ENCODE results near the gene EHF.
A peak's percentile ranks its signal among the peaks of the same experiment; 100 is the strongest.

Gene EHF

DNA sequence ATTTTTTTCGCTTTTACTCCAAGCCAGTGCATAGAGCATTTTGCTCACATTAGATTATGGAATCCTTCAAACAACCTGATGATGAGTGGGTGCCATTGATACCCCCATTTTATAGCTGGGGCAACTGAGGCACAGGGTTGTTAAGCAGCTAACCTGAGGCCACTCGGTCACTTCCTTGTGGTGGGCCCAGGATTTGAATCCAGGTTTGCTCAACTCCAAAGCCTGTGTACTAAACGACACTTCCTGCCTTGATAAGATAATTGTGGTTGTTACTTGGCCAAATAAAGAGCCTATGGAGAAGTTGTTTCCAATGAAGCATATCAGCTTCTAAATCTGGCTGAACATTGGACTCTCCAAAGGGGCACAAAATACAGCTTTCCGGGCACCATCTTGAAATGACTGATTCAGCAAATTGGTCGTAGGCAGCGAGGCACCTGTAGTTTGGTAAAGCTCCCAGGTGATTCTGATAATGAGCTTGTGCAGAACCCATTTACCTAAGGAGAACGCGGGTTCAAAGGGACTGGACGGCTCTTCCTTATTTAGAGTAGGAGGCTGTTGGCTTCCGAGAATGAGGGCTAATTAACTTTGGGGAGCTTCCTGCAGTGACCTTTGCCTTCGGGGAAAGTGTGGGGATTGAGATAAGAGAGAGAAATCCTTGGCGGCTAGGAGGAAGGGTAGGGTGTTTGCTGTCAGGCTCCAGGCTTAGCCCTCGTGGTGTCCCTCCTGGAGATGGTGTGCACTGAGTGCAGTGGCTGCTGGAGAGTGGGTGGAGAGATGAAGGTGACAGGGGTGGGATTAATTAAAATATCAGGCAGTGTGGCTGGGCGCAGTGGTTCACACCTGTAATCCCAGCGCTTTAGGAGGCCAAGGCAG lies 17.5 kb upstream of the EHF start:
- DNase-seq: peak; percentile 33

DNA sequence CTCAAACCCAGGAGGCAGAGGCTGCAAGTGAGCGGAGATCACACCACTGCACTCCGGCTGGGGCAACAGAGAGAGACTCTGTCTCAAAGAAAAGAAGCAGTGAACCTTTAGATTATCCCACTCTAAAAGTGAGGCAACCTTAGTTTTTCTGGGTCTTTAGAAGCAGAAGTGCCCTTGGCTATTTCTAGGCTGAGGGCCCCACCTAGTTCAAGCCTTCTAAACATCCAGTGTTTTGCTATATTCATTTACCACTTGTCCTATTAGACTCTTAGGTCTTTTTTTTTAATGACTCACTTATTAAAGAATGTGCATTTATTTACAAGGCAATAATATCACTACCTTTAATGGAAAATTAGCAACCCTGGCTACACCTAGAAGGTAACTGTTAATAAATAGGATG lies 16.7 kb upstream of the EHF start:
- DNase-seq: no peak

DNA sequence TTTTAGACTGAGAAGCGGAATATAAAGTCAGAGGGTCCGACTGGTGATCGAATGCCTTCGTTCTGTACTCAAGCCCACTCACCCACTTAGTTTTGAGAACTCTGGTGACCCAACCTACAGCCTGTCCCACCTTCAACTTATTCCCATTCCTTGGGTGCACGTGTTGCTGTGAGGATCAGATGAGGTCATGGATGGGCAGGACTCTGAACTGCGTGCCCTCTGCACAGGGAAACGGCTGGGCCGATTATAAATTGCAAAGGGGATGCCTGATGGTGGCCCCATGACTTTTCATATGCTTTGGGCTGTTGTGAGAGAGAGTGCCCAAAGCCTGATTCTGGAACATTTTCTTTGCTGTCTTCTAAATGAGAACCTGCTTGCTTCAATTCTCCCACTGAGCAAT lies 16.0 kb upstream of the EHF start:
- no peak for DNase-seq

DNA sequence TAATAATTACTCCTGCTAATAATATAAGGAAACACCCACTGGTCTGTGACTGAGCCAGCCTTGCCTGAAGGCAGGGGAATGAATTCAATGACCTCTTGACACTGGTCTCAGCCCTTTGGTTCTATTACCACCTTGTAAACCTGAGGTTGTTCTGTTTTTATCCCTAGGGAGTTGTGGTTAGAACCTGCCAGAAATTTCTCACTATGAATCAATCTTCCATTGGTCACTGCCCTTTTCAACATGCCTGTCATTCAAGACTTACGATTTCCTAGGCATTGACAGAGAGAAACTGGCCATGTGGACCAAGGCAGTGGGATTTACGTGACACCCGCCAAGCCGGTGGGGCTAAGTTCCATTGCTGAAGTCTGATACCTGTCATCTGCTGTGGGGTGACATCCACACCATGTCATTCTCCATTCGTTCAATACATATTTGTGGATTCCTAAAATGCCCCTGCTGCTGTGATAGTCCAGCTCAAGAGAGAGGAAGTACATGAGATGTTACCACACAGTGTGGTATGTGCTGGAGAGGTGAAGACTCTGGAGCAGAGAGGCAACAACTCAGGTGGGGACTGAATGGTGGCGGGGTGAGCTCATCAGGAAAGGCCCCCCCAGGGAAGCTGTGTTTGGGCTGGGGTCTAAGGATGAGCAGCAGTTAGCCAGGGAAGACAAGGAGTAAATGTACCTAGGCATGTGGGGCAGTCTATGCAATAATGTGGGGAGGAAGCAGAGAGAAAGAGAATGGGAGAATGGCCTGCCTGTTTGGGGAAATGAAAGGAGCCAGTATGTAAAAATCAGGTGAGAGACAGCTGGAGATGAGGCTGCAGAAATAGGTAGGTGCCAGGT lies 15.2 kb upstream of the EHF start:
- DNase-seq: no peak

DNA sequence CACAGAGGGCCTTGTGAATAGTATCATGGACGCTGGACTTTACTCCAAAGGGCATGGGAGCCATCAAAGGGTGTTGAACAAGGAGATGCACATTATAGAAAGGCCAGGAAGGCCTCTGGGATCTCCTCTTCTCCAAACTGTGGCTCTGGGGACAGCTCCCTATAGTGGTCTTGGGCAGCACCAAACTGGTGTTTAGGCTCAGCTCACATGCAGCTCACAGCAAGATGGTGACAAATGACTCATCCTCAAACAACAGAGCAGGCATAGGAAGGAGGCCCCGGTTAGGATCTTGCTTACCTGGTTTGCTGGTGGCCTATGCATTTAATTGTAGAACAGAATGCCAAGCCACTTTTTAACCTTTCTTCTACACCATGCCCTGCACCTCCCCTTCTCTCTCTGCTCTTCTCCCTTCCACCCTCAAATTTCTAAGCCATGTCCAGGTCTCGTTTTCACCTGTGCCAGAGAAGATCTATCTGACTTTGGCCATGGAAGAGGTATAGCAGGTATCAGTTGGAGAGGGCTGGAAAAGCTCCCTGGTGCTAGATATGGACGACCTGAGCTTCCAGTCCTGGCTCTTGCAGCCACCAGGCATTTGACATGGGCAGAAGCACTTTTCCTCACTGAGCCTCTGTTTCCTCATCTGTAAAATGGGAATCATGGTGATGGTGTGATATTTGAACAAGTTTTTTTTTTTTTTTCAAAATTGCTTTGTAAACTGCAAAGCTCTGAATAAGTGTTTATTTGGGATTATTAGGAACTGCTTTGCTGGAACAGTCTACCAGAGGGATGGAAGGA lies 14.4 kb upstream of the EHF start:
- no peak for DNase-seq

DNA sequence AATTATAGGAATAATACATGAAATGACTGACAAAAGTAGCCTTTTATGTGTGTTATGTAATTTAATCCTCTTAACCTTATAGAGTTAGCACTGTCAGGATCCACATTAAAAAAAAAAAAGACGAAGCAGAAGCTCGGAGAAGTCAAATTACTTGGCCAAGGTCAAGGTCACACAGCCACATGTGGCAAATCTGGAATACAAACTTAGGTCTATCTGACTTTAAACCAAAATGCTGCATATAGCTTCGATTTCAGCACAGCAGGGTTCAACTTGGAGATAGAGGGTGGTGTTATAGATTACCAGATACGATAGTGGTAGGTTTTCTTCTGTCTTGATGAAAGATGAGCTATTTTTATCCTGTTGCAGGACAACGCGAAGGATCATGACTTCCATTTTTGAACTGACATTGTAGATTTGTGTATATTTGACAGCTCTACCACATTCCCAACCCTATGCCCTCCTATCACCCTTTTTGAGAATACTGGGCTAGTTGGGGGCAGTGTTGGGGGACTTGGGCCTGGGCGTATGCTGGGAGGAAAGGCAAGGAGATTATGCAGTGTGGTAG lies 11.6 kb upstream of the EHF start:
- no peak for DNase-seq

DNA sequence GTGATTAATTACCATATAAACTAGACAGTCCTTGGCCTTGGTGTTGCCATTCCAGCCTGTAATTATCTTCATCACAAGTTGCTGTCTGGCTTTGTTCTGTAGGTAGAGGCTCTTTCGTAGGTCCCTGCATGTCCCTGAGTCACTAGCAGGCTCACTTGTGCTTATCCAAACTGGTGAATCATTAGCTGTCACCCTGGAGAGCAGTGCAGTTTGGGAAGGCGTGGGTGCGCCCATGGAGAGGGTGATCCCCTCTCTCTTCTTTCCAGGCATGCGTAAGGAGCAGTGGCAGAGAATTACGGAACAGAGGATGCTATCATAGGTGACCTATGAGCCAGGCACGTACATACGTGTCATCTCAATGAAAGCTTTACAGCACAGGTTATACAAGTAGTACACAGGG lies 11.0 kb upstream of the EHF start:
- DNase-seq: no peak

DNA sequence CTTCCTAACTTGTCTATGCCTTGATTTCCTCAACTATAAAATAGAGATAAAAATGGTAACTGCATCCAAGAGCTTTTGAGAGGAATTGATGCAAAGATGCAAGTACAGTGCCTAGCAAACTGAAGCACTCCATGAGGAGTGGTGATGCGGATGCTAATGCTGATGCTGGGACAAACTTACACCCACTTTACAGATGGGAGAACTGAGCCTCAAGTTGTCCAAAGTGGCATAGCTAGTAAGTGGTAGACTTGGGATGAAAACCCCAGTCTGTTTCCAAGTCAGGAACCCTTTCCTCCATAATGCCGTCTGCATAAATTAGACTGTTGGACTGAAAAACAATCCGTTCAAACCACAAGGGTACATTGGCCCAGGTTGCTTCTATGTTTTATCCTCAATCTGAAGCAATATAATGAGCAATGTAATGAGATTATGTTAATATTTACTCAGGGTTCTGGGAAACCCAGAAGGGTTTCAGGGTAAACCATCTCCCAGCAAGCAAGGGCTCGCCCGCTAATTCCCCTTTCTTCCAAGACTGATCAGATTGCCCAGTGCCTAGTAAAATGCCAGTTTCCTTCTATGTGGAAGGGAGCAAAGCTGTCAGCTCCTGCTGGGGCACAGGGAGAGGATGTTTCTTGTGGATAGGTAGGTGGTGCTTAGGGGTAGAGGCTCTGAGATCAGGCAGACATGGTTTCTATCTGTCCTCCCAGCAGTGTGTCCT lies 10.4 kb upstream of the EHF start:
- DNase-seq: no peak

DNA sequence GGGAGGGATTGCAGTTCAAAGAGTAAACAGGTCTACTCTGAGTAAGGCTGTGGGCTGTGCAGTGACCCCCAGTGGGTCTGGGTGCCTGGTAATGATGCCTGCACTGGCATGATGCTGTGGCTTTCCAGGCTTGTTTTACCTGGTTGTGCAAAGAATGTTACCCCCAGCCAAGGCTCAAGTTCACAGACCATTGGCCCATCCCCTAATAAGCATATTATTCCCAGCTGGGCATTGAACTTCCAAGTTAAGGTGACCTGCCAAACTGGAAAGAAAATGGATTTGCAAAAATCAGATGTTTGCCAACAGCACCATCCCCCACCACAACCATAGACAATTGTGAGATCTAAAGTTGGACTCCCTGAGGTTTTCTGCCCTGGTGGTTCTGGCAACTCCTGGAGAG lies 7.9 kb upstream of the EHF start:
- DNase-seq: no peak

DNA sequence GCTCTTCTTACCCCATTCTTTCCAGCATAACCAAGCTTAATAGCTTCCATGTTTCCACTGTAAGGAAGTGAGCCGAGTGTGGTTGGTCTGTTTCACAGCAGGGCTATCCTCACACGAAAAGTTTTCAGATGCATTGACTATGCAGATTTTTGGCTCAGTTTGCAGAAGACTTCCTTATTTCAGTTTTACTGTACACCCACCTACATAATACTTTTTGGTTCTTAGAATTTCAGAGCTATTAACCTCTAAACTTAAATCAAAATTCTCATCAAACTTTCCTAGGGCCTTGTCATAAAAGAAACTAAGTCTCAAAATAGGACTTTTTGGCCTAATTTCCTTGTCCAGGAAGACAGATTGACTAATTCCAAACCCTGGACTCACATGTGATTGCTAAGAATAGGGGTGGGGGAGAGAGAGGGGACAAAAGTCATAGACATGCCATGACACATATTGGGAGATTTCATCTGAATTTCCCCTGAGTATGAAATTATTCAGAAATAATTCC lies 7.3 kb upstream of the EHF start:
- DNase-seq: peak; percentile 55

DNA sequence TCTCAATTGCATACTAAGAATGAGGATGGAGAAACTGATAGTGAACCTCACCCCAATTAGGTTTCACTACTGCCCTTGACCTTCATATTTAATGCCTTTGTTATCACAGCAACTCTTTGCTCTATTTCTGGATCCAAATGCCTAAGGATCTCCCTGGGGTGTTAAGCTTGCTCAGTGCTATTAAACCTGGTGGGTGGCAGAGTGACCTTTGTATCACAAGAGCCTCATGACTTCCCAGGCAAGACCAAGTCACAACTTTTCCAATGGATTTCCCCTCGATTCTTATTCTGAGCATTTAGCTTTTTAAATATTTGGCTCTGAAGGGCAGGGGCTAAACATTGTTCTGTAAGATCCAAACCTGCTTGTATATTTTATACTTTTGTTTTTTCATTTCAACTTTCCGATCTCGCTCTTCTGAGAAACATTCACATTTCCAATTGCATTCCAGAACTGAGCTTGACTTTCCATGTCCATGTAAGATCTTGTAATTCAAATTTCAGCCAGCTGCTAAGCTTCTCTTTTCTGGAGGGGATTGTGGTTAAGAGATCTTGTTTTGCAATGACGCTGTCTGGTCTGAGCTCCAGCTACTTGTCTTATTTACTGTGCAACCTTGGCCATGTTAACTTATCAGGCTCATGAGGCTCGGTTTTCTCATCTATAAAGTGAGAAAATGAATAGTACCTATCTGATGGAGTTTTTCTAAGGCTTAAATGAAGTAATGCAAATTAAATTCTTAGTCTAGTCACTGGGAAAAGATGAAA lies 6.4 kb upstream of the EHF start:
- peak; percentile 85 for DNase-seq

DNA sequence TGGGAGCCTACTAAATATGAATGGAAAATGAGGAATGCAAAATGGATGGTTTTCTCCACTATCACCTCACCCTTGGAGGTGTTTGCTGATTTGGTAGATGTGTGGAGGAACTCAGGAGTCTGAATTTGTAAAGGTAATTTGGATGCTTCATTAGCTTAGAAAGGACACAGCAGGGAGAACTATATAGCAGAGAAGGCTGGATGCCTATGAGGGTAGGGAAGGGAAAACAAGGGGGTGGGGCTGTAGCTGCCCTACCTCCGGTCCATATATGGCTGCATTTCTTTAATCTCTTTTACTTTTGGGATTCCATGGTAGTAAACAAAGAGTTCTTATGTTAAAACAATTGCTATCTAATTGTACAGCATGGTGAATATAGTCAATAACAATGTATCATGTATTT lies 4.8 kb upstream of the EHF start:
- DNase-seq: no peak

DNA sequence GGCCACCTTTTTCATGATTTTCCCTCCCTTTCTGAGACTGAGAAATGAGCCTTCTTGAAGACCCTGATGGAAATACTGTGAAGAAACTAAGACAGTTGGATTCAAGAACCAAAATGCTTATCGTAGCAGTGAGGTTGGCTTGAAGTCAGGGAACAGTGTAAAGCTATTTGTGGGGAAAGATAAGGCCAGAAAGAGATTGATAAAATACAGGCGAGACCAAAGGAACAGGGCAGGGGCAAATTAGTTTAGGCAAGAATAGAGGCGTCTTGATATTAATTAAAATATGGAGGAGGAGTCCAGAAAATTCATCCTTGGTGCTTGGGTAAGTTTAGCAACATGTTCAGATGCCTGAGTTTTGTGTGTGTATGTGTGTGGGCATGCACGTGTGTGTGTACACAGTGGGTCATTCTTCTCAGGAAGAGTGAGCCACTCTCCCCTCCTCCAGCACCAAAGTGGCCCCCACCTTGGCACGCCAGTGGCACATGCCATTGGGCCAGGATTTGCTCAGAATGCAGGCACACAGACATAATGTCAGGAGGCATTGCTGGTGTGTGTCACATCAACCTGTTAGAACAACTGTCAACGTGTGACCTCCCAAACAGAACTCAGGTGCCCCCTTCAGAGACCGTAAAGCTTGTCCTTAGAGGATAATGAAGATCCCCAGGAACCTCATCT lies 3.9 kb upstream of the EHF start:
- DNase-seq: peak; percentile 82

DNA sequence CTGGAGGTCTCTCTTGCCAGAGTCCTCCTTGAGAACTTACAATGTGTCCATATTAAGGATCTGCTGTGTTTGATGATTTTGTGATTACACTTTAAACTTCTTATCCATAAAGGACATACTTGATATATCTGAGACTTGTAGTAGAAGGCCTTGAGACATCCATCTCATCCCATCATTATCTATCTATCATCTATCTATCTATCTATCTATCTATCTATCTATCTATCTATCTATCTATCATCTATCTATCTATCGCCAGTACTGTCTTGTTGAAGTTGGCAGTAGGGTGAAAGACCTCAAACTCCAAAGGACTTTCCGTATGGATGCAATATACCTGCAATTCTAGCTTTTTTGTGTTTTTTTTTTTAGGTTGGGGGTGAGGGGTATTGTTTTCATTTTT lies 2.5 kb upstream of the EHF start:
- no peak for DNase-seq

DNA sequence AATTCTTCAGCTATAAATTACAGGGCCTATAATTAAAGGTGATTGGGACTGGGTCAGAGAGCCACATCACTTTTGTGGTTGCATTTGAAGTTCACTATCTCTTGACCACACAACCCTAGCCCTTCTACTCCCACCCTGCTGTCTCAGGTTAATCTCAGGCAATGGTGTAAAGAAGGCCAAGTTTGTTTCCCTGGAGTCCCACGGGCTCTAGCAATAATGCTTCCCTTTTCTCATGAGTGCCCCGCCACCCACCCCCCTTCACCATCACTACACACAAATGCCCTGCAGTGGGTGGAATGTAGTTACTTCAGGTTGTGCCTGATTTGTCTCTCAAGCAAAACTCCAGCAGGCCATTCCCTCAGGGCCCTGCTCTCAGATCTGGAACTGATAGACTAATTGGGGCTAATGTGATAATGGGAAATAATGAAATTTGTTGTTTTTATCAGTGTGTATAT lies 1.8 kb upstream of the EHF start:
- peak; percentile 65 for DNase-seq

DNA sequence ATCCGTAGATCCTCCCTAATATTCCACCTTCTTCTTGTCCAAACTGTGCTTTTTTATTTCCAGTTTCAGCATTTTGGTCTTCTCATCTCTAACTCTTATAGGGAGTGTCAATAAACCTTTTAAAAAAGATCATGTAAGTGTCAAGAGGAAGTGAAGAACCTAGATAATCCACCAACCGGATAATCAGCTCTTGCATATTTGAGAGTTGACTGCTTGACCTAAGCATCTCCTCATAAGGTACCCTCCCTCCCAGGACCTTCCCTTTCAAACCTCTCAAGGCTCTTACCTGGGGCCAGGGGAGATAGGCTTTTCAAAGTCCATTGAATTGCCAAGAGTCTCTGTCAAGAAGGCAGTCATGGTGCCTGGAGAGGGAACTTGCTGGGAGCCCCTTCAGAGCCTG lies 691 bp upstream of the EHF start:
- DNase-seq: no peak

DNA sequence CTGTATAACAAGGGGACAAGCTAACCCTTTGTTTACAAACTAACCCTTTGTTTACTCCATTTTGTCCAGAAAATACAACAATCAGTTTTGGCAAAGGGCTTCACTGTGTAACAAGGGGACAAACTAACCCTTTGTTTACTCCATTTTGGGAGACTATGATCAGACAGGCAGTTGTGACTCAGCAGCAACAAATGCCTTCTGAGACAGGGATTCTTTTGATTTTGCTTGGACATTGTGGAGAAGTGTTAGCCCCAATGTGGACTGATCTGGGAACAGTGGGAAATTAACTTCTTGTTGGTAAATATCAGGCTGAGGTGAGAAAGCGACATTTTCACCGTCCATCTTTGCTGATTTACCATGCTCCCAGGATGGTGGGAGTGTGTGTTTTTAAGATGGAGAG lies 983 bp downstream of the EHF start:
- no peak for DNase-seq

DNA sequence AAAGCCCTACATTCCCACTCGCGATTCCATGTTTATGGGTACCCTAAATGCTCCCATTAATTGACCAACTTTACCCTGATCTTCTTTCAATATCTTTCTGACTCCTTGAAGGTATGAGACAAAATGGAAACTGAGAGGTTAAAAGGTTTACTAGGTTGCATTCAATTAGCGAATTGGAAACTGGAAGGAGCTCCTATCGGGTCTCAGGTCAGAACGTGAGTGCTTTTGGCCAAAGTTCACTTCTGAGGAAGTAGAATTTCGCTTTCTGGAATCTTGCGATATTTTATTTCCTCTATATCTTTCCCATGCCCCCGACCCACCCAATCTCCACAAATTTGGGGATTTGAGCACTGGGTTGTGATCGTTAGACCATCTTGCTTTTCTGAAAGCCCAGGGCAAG lies 2.6 kb downstream of the EHF start:
- no peak for DNase-seq

DNA sequence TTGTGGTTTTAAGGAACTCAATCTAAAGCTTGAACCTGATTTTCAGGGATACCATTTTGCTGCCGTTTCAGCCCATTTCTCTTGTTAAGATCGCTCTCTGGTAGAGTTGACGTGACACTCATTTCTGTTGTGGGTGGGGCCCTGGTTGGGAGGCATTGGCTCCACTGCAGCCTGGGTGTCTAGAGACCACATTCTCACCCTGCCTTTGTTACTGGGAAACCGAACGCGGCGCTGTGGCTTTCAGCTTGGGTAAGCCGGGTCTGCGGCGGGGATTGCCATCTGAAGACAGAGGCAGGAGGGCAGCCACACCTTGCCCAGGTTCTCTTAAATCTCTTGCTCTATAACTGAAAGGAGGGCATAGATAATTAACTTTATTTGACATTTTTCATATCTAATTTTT lies 3.2 kb downstream of the EHF start:
- DNase-seq: no peak

DNA sequence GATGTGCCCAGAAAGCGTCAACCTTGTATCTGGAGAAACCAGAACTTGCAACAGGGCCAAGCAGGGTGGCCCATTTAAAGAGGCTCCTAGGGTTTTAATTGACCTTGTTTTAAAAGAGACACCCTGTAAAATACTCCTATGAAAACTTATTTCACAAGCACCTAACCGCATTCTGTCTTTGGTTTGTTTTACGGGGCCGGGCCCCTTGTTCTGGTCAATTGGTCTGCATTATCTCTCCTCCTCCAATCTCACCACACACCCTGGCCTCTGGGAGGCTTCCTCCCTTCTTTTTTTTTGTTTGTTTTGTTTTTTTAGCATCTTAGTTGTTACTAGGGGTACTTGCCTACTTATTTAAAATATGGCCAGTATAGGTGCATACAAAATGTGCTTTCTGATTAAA lies 4.7 kb downstream of the EHF start:
- no peak for DNase-seq

DNA sequence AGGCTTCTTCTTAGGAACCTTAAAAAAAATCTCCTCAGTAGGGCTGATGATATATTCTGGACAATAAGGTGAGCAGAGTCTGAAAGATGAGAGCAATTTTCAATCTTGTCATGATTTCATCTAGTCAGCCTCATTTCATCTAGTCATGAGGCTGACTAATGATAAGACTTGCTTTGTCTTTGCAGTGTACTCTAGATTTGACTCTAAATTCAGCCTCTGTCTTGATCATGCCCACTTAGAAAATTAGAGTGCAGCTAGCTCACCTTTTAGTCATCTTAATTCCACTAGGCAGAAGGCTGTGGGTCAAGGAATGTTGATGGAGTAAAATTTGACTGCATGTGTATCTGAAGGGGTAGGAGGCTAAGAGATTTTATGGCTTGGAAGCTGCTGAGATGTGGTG lies 5.5 kb downstream of the EHF start:
- no peak for DNase-seq

Data from hematopoietic multipotent progenitor cell treated with erythropoietin and hydrocortisone succinate and interleukin-3 and kit ligand, for 4 days (in vitro differentiated cells).